ENCODE results near the gene JPT1. TPM values are rescaled to one million over a fixed set of nuclear protein-coding genes. Genes with fewer than 3 reads are reported as not detected.
A peak's percentile ranks its signal among the peaks of the same experiment; 100 is the strongest.

Gene JPT1
- total RNA-seq, 1 donor from 2014 or later = 642 TPM

DNA sequence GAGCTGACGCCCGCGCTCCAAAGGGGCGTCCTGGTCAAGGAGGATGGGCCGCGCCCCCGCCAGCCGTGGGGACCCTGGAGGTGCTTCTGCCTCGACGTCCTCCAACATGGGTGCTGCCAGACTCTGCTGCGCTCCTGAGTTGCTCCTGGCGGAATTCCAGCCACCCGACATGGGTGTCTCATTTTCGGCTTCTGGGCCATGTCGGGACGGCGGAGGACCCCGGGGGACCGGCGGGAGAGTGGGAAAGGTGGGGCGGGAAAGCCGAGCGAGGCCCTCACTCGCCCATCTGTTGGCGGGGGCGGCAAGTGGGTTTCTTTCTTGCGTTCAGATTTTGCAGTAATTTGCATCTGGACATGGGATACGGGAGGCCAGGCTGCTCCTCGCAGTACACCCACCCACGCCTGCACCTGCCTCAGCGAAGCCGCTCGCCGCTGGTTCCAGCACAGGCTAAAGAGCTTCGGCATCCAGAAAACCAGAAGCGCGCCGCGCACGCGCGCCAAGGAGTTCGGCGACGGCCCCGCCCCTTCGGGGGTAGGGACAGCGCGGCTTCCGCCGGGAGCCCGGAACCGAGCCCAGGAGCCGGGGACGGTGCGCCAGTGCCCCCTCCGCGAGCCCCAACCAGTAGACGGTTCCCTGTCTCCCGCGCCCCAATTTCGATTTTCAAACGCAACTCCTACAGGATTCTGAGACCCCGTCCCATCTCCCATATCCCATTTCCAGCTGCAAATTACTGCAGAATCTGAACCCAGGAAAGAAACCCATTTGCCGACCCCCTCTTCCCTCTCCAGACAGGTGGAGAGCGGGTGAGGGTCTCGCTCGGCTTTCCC lies 44.7 kb downstream of the JPT1 start, which contains the start of gene ARMC7:
ARMC7 (plus strand) TSS at position 563 of the 827 bp plus-strand sequence. CDS start 320 bp downstream, outside the sequence.
- Mint-ChIP-seq H3K27me3 (ENCODE audit: unreplicated experiment) (peaks cover 6% of the 10 kb centered on the region), H3K4me1 (ENCODE audit: low read depth, unreplicated experiment) (peaks cover 2% of the 10 kb centered on the region), H3K36me3 (ENCODE audit: unreplicated experiment) (no peaks in the 10 kb centered on the region), H3K4me3 (ENCODE audit: unreplicated experiment) (peak within 1 kb of the TSS; percentile 88), H3K9me3 (ENCODE audit: unreplicated experiment) (peaks cover 6% of the 10 kb centered on the region), H3K27ac (ENCODE audit: unreplicated experiment) (no peak within 1 kb of the TSS)
- TF ChIP-seq, protein P1, sequence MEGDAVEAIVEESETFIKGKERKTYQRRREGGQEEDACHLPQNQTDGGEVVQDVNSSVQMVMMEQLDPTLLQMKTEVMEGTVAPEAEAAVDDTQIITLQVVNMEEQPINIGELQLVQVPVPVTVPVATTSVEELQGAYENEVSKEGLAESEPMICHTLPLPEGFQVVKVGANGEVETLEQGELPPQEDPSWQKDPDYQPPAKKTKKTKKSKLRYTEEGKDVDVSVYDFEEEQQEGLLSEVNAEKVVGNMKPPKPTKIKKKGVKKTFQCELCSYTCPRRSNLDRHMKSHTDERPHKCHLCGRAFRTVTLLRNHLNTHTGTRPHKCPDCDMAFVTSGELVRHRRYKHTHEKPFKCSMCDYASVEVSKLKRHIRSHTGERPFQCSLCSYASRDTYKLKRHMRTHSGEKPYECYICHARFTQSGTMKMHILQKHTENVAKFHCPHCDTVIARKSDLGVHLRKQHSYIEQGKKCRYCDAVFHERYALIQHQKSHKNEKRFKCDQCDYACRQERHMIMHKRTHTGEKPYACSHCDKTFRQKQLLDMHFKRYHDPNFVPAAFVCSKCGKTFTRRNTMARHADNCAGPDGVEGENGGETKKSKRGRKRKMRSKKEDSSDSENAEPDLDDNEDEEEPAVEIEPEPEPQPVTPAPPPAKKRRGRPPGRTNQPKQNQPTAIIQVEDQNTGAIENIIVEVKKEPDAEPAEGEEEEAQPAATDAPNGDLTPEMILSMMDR (IDR thresholded peaks at IDR 0.05; ENCODE audit: partially characterized antibody, unreplicated experiment) = no peak
- DNase-seq = peak; percentile 91

DNA sequence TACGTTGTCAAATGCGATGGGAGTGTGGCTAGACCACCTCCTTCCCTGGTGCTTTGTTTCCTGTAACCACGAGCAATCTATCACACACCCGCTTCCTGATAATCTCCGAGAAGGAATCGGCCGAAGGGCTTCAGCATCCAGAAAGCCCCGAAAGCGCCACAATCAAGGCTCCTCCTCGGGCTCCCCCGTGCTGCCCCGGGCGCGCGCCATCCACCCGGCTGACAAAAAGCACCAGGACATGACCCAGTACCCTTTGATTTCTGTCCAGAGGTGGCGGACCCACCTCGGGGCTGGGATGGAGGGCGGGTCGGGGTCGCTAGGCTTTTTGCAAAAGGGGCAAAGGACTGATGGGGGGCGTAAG lies 45.3 kb downstream of the JPT1 start:
- Mint-ChIP-seq H3K4me3 (ENCODE audit: unreplicated experiment) (peak overlapping the region; percentile 88), H3K4me1 (ENCODE audit: low read depth, unreplicated experiment) (peaks cover under 1% of the 10 kb centered on the region), H3K27ac (ENCODE audit: unreplicated experiment) (no peak overlapping the region), H3K9me3 (ENCODE audit: unreplicated experiment) (peaks cover 6% of the 10 kb centered on the region), H3K27me3 (ENCODE audit: unreplicated experiment) (peaks cover 8% of the 10 kb centered on the region), H3K36me3 (ENCODE audit: unreplicated experiment) (no peaks in the 10 kb centered on the region)
- DNase-seq = no peak
- TF ChIP-seq, protein P1 (IDR thresholded peaks at IDR 0.05; ENCODE audit: partially characterized antibody, unreplicated experiment) = no peak

DNA sequence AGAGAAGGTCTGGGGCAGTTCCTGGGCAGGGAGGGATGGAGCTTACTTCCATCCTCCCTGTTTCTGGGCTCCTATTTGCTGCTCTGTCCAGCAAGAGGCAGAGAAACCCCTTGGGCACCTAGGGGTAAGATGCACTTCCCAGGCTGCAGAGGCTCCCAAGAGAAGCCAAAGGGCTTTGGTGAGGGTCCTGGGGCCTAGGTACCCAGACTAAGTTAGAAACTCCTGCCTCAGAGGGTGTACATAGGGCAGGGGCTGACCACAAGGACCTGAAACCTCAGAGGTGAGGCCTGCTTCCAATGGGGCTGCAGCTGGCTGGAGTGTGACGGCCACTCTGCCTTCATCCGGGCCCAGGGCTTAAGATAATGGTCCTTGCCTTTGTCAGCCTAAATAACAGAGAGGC lies 46.1 kb downstream of the JPT1 start:
- no peak for DNase-seq
- TF ChIP-seq, protein P1 (IDR thresholded peaks at IDR 0.05; ENCODE audit: partially characterized antibody, unreplicated experiment) = no peak
- no peak overlapping the region for H3K27ac Mint-ChIP-seq (ENCODE audit: unreplicated experiment)
- H3K9me3 Mint-ChIP-seq (ENCODE audit: unreplicated experiment) = peaks cover 6% of the 10 kb centered on the region
- no peaks in the 10 kb centered on the region for H3K4me1 Mint-ChIP-seq (ENCODE audit: low read depth, unreplicated experiment)
- H3K36me3 Mint-ChIP-seq (ENCODE audit: unreplicated experiment) = no peaks in the 10 kb centered on the region
- peaks cover 8% of the 10 kb centered on the region for H3K27me3 Mint-ChIP-seq (ENCODE audit: unreplicated experiment)
- peak overlapping the region; percentile 79 for H3K4me3 Mint-ChIP-seq (ENCODE audit: unreplicated experiment)

DNA sequence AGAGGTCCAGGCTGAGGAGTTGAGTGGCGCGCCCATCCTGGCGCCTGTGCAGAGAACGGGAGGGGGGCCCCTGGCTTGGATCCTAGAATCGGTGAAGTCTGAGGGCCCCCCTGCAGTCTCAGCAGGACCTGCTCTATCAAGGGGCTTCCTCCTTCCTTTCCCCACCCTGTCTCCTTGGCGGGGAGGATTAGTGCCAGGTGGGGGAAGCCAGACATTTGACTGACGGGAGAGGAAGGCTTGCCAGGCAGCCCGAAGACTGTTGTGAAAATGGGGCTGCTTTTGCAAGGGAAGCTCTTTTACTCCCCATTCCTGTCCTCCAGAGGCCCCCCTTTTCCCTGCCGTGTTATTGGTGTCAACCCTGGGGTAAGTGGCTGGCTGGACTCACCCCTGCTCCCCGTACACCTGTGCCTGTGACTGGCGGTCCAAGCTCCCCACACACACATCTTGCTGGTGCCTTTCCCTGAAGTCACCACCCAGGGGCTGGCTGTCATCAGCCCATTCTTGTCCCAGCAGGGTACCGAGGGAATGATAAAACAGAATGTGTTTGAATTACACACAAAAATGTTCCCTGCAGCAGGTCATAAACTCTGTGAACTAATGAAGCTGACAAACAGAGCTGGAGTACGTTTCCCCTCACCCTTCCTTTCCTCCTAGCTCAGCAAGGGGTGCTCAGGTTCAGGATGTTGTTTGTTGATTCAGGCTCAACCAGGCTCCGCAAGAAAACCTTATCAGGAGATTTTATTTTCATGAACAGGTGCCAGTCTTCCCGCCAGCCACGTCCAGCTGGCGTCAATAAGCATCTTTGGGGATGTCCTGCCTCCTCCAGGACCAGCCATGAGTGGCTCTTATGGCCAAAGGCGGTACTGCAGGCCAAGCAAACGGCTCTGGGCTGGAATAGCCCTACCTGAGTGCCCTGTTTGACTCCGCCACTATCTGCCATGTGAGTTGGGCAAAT lies 48.9 kb downstream of the JPT1 start:
- Mint-ChIP-seq H3K4me3 (ENCODE audit: unreplicated experiment) (peak overlapping the region; percentile 7), H3K4me1 (ENCODE audit: low read depth, unreplicated experiment) (no peaks in the 10 kb centered on the region), H3K27me3 (ENCODE audit: unreplicated experiment) (peaks cover 8% of the 10 kb centered on the region), H3K9me3 (ENCODE audit: unreplicated experiment) (peaks cover 6% of the 10 kb centered on the region), H3K36me3 (ENCODE audit: unreplicated experiment) (no peaks in the 10 kb centered on the region), H3K27ac (ENCODE audit: unreplicated experiment) (no peak overlapping the region)
- peak; percentile 80 for DNase-seq
- TF ChIP-seq, protein P1 (IDR thresholded peaks at IDR 0.05; ENCODE audit: partially characterized antibody, unreplicated experiment) = peak; percentile 90
